GM04504 (cell line): ENCODE data around the gene MNAT1.
A peak's percentile ranks its signal among the peaks of the same experiment; 100 is the strongest.
"Not testable (repeated sequence)": the region's sequence is repeated elsewhere in the genome, so short reads cannot be mapped to it uniquely, and the experiment has no call there.

Source experiments
- DNase-seq: peaks from one replicate; pipeline ENCODE4 v3.0.0-alpha.2; 2012; ENCODE audit warnings: low read depth

The MNAT1 gene

DNA sequence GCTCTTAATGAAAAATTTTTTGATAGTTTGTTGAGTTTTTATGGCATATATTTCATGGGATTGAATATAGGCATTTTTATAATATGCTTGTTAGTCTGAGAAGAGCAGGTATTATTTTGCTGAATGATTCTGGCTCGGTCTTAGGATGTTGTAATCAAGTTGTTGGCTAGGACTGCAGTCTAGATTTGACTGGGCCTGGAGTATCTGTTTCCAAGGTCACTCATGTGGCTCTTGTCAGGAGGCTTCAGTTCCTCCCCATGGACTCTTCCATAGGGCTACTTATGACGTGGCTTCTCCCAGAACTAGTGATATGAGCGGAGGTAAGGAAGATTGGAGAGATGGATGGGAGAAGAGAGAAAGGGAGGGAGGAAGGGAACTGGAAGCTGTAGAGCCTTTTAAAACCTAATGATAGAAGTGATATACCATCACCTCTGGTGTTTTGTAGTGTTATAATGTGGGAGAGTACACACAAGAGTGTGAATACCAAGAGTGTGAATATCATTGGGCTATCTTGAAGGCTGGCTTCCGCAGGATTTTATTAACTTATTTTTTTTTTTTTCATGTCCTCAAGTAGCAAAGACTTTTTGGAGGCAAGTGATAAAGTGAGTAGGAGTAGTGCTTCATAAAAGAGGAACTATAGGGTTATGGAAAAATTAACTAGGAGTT lies 4.4 kb downstream of the MNAT1 start:
- no peak for DNase-seq

DNA sequence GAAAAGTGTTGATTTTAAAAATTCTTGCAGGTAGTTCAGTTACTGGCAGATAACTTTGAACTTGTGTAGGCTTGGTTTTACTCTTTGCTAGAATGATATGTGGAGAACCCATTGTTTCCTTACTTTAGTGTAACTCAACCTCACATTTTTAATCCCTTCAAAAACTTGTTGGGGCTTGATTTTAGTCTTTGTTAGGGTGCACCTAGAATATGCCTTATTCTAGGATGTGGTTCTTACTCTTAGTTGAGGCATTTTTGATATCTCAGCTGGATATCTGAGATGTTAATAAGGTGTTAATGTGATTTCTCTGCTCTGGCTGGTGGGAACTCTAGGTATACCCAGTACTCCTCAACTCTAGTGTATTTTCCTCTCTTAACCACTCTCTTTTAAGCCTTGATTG lies 10.0 kb downstream of the MNAT1 start:
- no peak for DNase-seq

DNA sequence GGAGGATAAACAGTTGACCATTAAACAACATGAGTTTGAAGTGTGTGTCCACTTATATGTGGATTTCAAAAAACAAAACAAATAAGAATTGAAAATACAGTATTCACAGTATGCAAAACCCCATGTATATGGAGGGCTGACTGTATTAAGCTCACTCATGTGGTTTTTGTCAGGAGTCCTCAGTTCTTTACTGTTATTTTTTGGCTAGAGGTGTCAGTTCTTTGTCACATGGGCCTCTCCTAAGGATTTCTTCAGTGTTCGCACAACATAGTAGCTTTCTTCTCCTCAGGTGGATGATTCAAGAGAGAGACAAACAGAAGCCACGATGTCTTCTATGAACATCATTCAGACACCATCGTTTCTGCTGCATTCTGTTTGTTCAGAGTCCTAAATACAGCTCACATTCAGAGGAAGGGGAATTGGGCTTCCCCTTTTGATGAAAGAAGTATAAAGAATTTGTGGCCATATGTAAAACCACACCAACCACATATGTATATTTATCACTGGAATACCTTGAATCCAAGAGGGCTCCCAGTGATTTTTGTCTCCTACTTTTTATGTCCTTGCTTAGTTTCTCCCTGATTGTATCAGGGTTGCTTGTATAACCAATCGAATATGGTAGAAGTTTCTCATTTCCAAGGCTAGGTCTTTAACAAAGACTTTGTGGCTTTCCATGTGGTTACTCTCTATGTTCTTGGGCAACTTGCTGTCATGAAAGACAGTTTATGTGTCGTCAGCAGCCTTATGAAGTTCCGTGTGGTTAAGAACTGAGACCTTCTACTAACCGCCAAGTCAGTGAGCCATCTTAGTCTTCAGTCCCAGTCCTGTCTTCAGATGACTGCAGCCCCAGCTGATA lies 18.9 kb downstream of the MNAT1 start:
- no peak for DNase-seq

DNA sequence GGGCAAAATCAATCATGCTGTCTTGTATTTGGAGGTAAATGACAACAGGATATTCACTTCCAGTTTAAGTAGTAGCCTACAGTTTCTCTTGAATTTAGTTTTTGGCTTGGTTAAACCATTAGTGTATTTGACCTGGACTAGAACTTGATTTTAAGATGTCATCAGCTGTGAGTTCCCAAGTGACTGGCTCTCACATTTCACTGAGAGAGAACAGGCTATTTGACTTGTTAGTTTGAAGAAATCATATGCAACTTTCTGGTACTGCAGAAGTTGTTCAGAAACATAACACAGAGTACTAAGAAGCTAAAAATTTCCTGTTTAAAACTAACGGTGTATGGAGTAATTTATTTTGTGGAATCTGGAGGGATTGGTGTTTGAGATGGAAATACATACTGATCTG lies 22.3 kb downstream of the MNAT1 start:
- no peak for DNase-seq

DNA sequence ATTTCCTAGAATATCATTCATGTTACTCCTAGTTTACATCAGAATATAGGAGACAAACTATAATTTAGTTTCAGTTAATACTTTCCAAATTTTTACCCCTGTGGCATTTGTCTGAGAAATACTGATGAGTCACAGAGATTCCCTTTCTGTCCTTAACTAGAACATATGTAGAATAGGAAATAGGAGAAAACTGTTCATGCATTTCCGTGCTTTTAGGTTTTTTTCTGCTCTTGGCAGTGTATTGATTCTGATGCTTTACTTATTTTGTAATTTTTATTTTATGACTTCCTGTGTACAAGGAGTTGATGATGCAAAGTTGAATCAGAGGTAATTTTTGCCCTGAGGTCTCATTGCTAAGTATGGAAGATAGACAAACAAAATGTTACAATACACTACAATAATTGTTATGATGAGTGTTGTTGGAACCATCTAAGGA lies 23.0 kb downstream of the MNAT1 start:
- peak; percentile 69 for DNase-seq

DNA sequence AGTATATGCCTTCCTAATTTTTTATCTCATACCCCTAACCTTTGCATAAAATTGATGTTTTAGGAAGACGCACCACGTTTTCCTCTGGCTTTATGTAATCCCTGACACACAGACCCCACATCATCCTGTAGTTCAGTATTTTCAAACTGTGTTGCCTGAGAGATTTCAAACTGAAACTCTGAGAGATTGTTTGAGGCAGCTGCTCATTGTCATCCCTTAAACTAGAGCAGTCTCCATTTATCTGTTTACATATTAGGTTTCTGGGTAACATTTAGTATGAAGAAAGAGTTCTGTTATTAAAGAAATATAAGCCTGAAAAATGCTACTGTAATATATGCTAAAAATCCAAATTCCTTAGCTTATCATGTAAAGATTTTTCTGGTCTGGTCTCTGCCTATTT lies 24.3 kb downstream of the MNAT1 start:
- no peak for DNase-seq

DNA sequence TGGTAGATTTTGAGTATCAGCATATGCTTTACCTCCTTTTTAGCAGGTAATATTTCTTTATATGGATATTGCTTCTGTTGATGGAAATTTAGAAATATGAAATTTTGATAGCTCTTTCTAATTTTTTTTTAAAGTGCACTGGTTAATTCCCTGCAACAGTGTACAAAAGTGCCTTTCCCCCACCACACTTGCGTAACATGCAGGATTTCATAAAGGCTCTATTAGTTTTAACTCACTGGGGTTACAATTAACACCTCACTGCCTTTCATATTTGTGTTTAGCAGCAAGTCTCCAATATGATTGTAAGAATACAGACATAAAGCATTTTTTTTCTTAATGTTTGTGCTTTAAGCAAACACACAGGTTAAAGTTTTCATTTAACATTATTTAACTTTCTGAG lies 25.6 kb downstream of the MNAT1 start:
- no peak for DNase-seq

DNA sequence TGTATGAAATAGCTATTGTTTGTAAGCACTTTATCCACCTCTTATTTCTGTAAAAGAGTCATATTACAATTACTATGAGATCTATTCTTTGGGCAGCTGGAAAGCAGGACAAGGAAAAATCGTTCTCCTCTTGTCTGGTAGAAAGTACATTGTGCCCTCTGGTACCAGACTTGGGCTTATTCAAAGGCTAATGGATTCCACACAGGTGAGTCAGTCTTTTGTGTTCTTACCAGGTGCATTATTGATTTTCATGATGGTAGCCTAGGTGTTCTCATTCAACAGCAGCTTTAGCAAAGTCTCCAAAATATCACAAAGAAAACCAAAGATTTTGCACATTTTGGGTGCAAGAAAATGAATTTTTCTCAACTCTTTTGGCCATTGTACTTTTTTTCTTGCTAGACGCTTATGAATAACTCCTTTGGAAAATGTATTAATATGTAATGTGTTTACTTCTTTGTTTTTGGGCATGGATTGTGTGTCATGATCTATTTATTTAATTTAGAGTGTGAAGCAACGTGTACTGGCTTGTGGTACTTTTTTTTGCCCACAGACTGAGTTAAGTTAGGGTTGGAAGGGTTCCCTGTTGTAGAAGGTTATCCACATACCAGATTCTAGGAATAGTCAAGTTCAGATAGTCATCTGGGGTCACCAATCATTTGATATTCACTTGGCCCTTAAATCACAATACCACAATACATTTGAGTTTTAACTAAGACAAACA lies 26.2 kb downstream of the MNAT1 start:
- no peak for DNase-seq

DNA sequence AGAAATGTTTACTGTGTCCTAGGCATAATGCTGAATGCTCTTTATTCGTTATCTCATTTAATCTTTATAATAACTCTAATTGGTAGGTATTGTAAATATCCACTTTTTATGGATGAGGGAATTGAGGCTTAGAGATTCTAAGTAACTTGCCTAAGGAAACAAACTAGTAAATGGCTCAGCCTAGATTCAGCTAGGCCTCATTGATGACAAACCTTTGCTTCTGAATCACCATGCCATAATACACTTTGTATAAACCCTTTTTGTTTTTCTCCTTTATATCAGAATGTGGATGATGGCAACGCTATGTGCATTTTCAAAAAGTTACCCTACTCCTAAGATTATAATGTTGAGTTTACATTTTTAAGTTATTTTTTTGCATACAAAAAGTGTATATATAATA lies 34.0 kb downstream of the MNAT1 start:
- no peak for DNase-seq

DNA sequence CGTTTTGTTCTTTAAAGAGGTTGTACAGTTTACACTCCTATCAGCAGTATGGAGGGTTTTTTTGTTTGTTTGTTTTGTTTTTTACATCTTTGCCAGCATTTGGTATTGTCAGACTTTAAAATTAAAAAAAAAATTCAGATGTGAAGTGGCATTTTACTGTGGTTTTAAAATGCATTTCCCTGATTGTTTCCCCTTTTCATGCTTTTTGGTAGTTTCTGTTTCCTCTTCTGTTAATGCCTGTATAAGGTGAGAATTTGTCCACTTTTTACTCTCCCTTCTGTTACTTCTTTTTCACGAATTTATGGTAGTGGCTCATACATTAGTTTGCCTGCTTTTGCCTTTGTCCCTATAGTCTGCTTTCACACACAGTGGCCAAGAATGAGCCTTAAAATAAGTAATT lies 36.6 kb downstream of the MNAT1 start:
- no peak for DNase-seq

DNA sequence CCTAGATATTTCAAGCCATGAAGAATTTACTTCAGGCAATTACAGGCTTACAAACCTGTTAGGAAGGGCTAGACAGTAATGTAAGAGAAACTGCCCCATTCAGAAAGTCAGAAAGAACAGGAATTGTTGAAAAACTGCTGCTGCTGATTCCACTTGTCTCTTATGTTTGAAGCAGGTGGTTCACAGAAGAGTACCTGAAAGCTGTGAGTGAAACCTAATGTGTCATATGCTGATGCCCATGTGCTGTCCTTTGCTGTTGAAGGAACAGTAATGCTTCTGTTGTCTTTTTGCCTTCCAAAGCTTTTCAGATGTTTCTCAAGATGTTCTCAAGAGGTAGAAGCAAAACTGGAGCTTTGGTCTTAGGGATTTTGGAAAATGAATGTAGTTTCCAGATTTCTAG lies 39.0 kb downstream of the MNAT1 start:
- no peak for DNase-seq

DNA sequence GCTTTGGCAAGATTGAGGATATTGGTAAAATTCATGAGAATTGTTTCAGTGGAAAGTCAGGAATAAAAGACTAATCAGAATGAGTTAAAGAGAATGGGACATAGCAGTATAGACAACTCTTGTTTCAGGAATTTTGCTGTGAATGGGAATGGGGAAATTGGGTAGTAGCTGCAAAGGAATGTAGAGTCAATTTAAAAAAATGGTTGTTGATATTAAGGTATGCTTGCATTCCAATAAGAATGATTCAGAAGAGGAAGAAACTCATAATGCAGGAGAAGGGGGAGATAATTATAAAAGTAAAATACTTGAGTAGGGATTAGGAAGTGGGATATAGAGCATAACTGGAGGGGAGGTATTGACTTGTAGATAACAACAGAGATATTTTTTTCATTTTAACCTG lies 40.7 kb downstream of the MNAT1 start:
- DNase-seq, result peak; percentile 10

DNA sequence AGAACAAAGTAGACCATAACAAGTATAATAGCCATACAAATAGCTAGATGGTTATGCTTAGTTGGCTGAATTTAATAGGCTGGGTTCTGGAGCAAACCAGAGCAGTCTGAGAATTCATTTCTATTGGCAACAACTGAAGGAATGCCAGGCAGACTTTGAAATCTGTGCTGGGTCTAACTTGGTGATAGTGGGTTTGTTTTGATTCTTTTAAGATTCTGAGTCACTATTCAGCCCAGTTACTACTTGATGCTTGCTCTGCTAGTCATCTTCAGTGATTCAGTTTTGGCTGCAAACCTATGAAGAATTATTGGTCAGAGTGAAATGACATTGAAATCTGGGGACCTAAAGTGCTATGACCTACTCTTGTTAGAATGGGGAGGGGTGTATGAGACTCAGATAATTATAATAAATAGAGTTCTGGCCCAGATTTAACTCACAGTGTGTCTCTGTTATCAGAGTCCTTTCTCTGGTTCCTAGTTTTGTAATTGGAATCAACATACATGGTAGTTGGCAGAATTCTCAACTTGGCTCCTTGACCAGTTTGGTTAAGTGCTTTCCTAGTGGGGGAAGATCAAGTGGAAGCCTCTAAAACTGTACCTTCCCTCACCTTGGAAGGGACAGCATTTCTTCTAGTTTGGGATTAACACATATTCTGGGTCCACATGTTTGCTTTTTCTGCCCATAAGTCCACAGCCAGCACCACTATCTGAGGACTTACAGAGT lies 43.5 kb downstream of the MNAT1 start:
- DNase-seq, result peak; percentile 87

DNA sequence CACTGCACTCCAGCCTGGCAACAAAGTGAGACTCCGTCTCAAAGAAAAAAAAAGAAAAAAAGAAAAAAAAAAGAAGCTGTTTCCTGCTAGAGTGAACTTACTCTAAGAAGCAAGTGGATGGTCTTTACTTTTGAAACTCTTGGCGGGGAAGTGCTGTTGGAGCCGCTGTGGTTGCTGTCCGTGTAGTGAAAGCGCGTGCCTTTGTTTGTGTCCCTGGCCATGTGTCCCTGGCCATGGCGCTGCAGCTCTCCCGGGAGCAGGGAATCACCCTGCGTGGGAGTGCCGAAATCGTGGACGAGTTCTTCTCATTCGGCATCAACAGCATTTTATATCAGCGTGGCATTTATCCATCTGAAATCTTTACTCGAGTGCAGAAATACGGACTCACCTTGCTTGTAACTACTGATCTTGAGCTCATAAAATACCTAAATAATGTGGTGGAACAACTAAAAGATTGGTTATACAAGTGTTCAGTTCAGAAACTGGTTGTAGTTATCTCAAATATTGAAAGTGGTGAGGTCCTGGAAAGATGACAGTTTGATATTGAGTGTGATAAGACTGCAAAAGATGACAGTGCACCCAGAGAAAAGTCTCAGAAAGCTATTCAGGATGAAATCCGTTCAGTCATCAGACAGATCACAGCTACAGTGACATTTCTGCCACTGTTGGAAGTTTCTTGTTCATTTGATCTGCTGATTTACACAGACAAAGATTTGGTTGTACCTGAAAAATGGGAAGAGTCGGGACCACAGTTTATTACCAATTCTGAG lies 45.4 kb downstream of the MNAT1 start:
- DNase-seq, result not testable (repeated sequence)

DNA sequence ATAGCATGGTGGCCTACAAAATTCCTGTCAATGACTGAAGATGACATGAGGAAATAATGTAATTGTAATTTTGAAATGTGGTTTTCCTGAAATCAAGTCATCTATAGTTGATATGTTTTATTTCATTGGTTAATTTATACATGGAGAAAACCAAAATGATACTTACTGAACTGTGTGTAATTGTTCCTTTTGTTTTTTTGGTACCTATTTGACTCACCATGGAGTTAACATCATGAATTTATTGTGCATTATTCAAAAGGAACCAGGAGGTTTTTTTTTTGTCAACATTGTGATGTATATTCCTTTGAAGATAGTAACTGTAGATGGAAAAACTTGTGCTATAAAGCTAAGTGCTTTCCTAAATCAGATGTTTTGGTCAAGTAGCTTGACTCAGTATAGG lies 46.0 kb downstream of the MNAT1 start:
- DNase-seq, result not testable (repeated sequence)

DNA sequence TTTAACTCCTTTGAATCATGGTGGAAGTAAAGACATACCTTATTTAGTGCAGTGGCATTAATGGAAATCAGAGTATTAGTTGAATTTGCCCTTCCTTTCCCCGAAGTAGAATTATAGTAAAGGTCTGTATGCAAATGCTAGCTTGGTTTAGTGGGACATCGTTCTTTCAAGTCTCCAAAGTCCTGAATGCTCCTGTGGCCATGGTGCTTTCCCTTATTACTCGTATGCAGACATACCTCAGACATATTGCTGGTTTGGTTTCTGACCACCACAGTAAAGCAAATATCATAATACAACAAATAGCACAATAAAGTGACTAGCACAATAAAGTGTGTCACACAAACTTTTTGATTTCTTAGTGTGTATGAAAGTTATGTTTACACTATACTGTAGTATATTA lies 52.3 kb downstream of the MNAT1 start:
- DNase-seq, result no peak

DNA sequence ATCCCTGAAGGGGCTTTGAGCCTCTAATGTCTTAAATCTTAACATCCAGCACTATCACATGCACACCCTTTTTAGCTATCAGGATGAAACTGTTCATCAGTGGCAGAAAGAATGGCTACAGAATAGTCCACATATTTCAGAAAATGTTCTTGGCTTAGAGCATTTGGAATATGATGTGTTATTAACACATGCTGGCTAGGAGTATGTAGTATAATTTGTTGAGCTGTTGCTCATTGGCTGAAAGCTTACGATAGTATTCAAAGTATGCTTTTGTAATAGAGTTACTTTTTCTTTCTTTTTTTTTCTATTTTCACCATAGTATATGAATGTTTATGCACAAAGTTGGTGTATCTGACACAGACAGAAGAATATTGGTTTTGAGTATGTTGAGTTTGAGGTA lies 55.1 kb downstream of the MNAT1 start:
- DNase-seq, result no peak

DNA sequence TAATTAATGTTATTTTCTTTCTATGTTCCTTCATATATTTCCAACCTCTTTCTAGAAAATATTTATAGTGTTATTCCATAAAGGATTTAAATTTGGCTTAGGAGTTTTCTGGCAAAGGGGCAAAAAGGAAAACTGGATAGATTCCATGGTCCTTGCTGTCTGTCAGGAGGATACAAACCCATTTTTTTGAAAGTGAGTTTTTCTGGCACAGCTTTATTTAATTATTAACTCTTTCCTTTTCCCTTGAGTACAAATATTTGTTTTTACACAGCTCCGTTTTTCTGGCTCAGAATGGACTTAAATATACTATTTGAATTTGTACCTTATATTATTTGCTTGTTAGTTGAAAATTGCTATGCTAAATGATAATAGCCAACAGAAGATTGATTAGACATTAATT lies 56.3 kb downstream of the MNAT1 start:
- DNase-seq, result no peak

DNA sequence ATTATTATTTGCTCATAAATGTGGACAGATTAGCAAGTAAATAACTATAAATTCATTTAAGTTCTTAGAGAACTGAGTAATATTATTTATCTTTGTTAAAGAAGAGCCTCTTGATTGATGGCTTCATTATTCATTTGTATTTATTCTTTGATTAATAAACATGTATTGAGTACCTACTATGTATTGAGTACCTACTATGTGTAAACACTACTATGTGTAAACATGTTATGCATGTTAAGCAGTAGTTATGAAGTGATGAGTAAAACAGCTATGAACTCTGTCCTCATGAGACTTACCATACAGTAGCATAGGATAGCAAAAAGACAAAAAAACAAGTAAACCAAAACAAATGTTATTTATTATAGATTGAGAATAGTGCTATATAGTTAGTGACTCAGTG lies 61.9 kb downstream of the MNAT1 start:
- no peak for DNase-seq

DNA sequence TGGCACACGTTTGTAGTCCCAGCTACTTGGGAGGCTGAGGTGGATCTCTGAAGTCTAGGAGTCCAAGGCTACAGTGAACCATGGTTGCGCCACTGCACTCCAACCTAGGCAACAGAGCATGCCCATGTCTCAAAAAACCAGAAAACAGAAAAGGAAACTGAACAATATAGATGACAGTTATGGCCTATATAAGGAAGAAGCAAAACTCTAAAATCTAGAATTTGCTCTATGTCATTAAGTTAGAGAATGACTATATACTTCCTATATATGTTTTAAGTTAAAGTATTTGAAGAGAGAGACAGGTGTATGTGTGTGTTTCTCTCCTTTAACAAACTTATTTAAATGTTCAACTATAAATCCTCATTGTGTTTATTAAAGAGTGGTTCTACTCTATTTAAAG lies 65.8 kb downstream of the MNAT1 start:
- no peak for DNase-seq

DNA sequence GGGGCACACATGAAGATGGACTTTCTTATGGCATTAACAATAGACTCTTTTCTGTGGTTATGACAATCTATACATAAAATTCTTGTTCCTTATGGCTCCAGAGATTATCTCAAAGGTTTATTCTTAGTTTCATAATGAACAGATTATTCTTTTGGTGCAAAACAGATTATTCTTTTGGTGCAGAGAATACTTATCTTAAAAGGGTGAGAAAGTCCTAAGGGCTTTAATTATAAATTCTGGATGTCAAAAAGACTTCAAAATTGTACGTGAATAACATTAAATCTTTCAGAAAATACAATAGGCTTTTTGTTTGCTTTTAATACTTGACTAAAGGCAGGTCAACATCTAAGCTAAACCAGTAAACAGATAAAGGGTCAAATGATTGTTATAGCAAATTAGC lies 69.3 kb downstream of the MNAT1 start:
- no peak for DNase-seq
